Endodermal cell (in vitro differentiated cells): ENCODE results near the gene LTBP1. TPM values are rescaled to one million over a fixed set of nuclear protein-coding genes. Genes with fewer than 3 reads are reported as not detected.

Experiments used
- DNase-seq: peaks from one replicate; pipeline ENCODE4 v3.0.0-alpha.2; 2017
- H3K27ac ChIP-seq: 2 replicates; pipeline ENCODE4 v1.5.1; 2013; ENCODE audit warnings: mild to moderate bottlenecking, low read depth, low read length, moderate library complexity
- H3K27me3 ChIP-seq: 2 replicates; pipeline ENCODE4 v1.6.1; 2013; ENCODE audit warnings: mild to moderate bottlenecking, low read length, moderate library complexity; ENCODE audit not compliant: insufficient read depth, control insufficient read depth, poor library complexity, severe bottlenecking
- H3K36me3 ChIP-seq: 2 replicates; pipeline ENCODE4 v1.7.0; 2013; ENCODE audit warnings: mild to moderate bottlenecking, low read length, moderate library complexity; ENCODE audit not compliant: control insufficient read depth, insufficient read depth
- H3K4me1 ChIP-seq: one replicate; pipeline ENCODE4 v1.7.0; 2013; ENCODE audit warnings: low read length; ENCODE audit not compliant: control insufficient read depth, insufficient read depth
- H3K4me3 ChIP-seq: 2 replicates; pipeline ENCODE4 v1.5.1; 2013; ENCODE audit warnings: mild to moderate bottlenecking, low read length, moderate library complexity
- H3K9ac ChIP-seq: 2 replicates; pipeline ENCODE4 v1.6.1; 2013; ENCODE audit warnings: mild to moderate bottlenecking, low read length, moderate library complexity; ENCODE audit not compliant: poor library complexity, severe bottlenecking; ENCODE audit errors: extremely low read depth
- H3K9me3 ChIP-seq: 2 replicates; pipeline ENCODE4 v1.6.1; 2013; ENCODE audit warnings: mild to moderate bottlenecking, low read length, moderate library complexity; ENCODE audit not compliant: control insufficient read depth
- H3K27ac Mint-ChIP-seq: 2 replicates; pipeline ENCODE4 v1.8.0; 2020; ENCODE audit warnings: mixed read lengths
- H3K27me3 Mint-ChIP-seq: 2 replicates; pipeline ENCODE4 v1.8.0; 2021; ENCODE audit warnings: mild to moderate bottlenecking, mixed read lengths; ENCODE audit not compliant: insufficient read depth
- H3K36me3 Mint-ChIP-seq: 2 replicates; pipeline ENCODE4 v1.8.0; 2020; ENCODE audit warnings: low read depth, mixed read lengths
- H3K4me1 Mint-ChIP-seq: 2 replicates; pipeline ENCODE4 v1.8.0; 2020; ENCODE audit warnings: mixed read lengths
- H3K4me3 Mint-ChIP-seq: 2 replicates; pipeline ENCODE4 v1.8.0; 2020; ENCODE audit warnings: mild to moderate bottlenecking, moderate library complexity, mixed read lengths
- H3K9me3 Mint-ChIP-seq: 2 replicates; pipeline ENCODE4 v1.8.0; 2020; ENCODE audit warnings: mild to moderate bottlenecking, mixed read lengths
- WGBS, 2 experiments: methylation state at CpG; one replicate each; pipeline versions ENCODE4 v1.1.5 to v1.1.7; 2013; ENCODE audit warnings: missing lambda C conversion rate in 2 of 2, mixed read lengths in 1 of 2; ENCODE audit not compliant: insufficient coverage in 1 of 2, insufficient read length in 1 of 2; 5-methylcytosine and 5-hydroxymethylcytosine counted together
- total RNA-seq, 2 donors: library from RNA; stranded (reverse); fragmentation: NEBNext Ultra II Directional in 1 of 2; extraction: Animal tissue kit (Norgen Biotek cat#: 25700) in 1 of 2; gene quantifications; 2 replicates in 1 of 2; 3 replicates in 1 of 2; pipeline ENCODE4 v1.2.1, GENCODE V29; 2021
- TF ChIP-seq, protein P1 (sequence below): fragments of 200-600 bp; sonication (generic); conservative IDR thresholded peaks from 2 replicates; pipeline ENCODE4 v1.5.0; 2021; ENCODE audit warnings: antibody characterized with exemption, mild to moderate bottlenecking

Gene LTBP1
- total RNA-seq, 2 donors from 2014 or later, result 43.2 to 43.4 TPM

DNA sequence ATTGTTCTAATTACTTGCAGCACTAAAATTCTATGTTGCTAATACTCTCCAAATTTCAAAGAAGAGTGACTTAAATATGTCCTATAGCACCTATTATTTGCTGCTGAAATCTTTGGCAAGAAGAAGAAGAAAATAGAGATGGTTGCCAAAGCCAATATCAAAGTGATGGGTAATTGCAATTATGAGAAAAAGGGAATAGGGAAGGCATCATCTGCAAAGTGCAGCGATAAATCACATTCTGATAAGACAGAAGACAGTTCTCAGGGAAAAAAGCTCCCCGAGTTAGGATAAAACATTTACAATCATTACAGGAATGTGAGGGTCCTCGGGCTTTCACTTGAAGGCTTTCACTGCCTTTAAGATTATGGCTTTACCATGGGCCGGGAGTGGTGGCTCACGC, 457.6 kb downstream of the LTBP1 start:
- no peaks in the 10 kb centered on the region for H3K27me3 ChIP-seq
- Mint-ChIP-seq H3K9me3 (peaks cover 12% of the 10 kb centered on the region), H3K4me1 (no peaks in the 10 kb centered on the region), H3K27ac (no peak overlapping the region), H3K27me3 (no peaks in the 10 kb centered on the region), H3K4me3 (no peak overlapping the region), H3K36me3 (peaks cover 3% of the 10 kb centered on the region)
- H3K9me3 ChIP-seq, result peaks cover 13% of the 10 kb centered on the region
- TF ChIP-seq, protein P1, sequence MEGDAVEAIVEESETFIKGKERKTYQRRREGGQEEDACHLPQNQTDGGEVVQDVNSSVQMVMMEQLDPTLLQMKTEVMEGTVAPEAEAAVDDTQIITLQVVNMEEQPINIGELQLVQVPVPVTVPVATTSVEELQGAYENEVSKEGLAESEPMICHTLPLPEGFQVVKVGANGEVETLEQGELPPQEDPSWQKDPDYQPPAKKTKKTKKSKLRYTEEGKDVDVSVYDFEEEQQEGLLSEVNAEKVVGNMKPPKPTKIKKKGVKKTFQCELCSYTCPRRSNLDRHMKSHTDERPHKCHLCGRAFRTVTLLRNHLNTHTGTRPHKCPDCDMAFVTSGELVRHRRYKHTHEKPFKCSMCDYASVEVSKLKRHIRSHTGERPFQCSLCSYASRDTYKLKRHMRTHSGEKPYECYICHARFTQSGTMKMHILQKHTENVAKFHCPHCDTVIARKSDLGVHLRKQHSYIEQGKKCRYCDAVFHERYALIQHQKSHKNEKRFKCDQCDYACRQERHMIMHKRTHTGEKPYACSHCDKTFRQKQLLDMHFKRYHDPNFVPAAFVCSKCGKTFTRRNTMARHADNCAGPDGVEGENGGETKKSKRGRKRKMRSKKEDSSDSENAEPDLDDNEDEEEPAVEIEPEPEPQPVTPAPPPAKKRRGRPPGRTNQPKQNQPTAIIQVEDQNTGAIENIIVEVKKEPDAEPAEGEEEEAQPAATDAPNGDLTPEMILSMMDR, result no peak
- WGBS, 2 experiments, result 97 to 98% methylated on average over 3 to 5 of the region's 5 CpGs
- no peak overlapping the region for H3K4me3 ChIP-seq
- no peaks in the 10 kb centered on the region for H3K36me3 ChIP-seq
- peaks cover 4% of the 10 kb centered on the region for H3K4me1 ChIP-seq
- no peak overlapping the region for H3K27ac ChIP-seq
- DNase-seq, result no peak
- no peak overlapping the region for H3K9ac ChIP-seq

DNA sequence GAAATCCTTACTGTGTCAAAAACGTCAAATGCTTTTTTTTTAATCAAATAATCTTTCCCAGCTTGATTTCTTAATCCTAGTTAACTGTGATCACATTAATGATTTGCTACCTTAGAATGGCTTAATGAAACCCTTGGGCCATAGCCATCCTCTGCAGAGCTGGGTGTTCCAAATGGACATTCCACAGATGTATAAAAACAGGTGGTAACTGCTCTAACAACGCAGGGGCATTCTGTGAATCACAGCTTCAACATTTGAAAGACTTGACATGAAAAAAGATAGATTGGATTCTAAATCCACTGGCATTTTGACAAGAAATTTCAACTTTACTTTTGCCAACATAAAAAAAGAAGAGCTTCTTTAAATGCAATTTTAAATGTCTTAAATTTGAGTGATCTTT, 459.9 kb downstream of the LTBP1 start:
- H3K36me3 ChIP-seq, result no peaks in the 10 kb centered on the region
- DNase-seq, result no peak
- H3K9ac ChIP-seq, result no peak overlapping the region
- 83 to 94% methylated on average over 2 of the region's 2 CpGs for WGBS, 2 experiments
- Mint-ChIP-seq H3K27ac (no peak overlapping the region), H3K27me3 (no peaks in the 10 kb centered on the region), H3K36me3 (peaks cover 3% of the 10 kb centered on the region), H3K4me1 (no peaks in the 10 kb centered on the region), H3K9me3 (peaks cover 12% of the 10 kb centered on the region), H3K4me3 (no peak overlapping the region)
- peaks cover 13% of the 10 kb centered on the region for H3K9me3 ChIP-seq
- H3K4me1 ChIP-seq, result no peaks in the 10 kb centered on the region
- H3K27ac ChIP-seq, result no peak overlapping the region
- no peak overlapping the region for H3K4me3 ChIP-seq
- TF ChIP-seq, protein P1, result no peak
- H3K27me3 ChIP-seq, result no peaks in the 10 kb centered on the region

DNA sequence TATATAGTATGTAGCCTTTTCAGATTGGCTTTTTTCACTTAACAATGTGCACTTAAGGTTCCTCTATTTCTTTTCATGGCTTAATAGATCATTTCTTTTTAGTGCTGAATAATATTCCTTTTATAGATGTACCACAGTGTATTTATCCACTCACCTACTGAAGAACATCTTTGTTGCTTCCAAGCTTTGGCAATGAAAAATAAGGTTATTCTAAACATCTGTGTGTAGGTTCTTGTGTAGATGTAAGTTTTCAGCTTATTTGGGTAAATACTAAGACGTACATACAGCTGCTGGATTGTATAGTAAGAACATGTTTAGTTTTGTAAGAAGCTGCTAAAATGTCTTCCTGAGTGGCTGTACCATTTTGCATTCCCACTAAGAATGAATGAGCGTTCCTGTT, 461.4 kb downstream of the LTBP1 start:
- Histone ChIP-seq H3K36me3 (no peaks in the 10 kb centered on the region), H3K4me1 (no peaks in the 10 kb centered on the region), H3K9me3 (peaks cover 13% of the 10 kb centered on the region), H3K27ac (no peak overlapping the region), H3K9ac (no peak overlapping the region), H3K27me3 (no peaks in the 10 kb centered on the region), H3K4me3 (no peak overlapping the region)
- Mint-ChIP-seq H3K27ac (no peak overlapping the region), H3K4me1 (no peaks in the 10 kb centered on the region), H3K9me3 (peaks cover 12% of the 10 kb centered on the region), H3K36me3 (peaks cover 3% of the 10 kb centered on the region), H3K4me3 (no peak overlapping the region), H3K27me3 (no peaks in the 10 kb centered on the region)
- TF ChIP-seq, protein P1, result no peak
- WGBS, 2 experiments, result 88 to 100% methylated on average over 2 of the region's 2 CpGs
- no peak for DNase-seq
